Subcutaneous adipose tissue (tissue), 4 donors: ENCODE data around the gene GFOD2. TPM values are rescaled to one million over a fixed set of nuclear protein-coding genes. Genes with fewer than 3 reads are reported as not detected.

Experiments used
- CTCF ChIP-seq: fragments of 450-650 bp; IDR thresholded peaks from one replicate; pipeline ENCODE4 v1.5.1; 2016; ENCODE audit warnings: low read depth, mild to moderate bottlenecking, control low read depth, antibody characterized with exemption, moderate library complexity
- total RNA-seq, 4 donors: library from RNA; depleted of rRNA; stranded (reverse); fragments of >200 nt; gene quantifications; one replicate each; pipeline ENCODE4 v1.1.0, GENCODE V29; 2016

Gene GFOD2, protein sequence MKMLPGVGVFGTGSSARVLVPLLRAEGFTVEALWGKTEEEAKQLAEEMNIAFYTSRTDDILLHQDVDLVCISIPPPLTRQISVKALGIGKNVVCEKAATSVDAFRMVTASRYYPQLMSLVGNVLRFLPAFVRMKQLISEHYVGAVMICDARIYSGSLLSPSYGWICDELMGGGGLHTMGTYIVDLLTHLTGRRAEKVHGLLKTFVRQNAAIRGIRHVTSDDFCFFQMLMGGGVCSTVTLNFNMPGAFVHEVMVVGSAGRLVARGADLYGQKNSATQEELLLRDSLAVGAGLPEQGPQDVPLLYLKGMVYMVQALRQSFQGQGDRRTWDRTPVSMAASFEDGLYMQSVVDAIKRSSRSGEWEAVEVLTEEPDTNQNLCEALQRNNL
- 10 to 100 TPM in 3 of 4 donors, 1 to 10 TPM in 1; 9.1 to 21.1 (median 13.6) TPM for total RNA-seq

DNA sequence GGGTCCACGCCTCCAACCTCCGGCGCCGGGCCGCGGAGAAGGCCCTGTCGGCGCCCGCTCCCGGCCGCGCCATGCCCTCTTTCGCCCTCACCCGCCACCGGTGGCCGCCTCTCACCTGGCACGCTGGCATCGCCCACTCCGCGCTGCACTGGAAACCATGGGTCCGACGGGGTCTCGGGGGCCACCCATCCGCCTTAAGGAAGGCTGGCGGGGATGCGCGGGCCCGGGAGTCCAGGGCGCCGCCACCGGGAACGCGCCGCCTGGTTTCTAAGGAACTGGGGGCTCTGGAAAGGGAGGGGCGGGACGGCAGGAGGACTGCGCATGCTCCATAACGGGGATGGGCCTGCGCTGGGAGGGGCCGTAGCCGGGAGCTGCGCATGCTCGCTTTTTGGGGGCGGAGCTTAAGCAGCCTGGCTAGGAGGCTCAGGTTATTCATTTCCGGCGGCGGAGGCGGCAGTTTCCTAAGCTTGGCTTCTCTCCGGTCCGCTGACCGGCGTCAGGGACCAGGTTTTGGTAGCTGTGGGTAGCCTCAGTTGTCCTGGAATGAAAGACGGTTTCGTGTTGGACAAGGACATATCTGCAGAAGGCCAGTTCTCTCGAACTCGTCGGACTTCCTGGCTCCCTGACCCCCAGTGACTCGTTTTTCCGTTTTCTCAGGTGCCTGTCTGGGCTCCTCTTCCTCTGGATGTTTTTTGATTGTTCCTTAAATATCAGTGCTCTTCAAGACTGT lies at the start of gene GFOD2:
TSS of gene GFOD2 (minus strand) at position 269 of the 730 bp plus-strand sequence. CDS start 33,601 bp downstream, outside the sequence.
- TF ChIP-seq CTCF, result no peak

DNA sequence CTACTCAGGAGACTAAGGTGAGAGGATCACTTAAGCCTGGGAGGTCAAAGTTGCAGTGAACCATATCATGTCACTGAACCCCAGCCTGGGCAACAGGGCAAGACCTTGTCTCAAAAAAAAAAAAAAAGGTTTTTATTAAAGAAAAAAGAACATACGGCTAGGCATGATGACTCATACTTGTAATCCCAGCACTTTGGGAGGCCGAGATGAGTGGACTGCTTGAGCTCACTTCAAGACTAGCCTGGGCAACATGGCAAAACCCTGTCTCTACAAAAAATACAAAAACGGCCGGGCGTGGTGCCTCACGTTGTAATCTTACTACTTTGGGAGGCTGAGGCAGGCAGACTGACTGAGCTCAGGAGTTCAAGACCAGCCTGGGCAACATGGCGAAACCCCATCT lies 48.8 kb upstream of the GFOD2 start:
- TF ChIP-seq CTCF, result no peak

DNA sequence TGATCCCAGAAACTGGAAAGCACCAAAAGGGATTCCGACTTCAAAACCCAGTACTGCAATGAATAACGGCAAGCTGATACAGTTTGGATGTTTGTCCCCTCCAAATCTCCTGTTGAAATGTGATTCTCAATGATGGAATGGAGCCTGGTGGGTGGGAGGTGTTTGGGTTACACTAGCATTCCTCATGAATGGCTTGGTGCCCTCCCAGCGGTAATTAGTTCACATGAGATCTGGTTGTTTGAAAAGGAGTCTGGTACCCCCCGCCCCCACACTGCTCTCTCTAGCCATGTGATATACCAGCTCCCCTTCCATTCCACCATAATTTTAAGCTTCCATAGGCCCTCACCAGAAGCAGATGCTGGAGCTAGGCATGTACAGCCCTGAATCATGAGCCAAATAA lies 47.2 kb upstream of the GFOD2 start:
- TF ChIP-seq CTCF, result no peak

DNA sequence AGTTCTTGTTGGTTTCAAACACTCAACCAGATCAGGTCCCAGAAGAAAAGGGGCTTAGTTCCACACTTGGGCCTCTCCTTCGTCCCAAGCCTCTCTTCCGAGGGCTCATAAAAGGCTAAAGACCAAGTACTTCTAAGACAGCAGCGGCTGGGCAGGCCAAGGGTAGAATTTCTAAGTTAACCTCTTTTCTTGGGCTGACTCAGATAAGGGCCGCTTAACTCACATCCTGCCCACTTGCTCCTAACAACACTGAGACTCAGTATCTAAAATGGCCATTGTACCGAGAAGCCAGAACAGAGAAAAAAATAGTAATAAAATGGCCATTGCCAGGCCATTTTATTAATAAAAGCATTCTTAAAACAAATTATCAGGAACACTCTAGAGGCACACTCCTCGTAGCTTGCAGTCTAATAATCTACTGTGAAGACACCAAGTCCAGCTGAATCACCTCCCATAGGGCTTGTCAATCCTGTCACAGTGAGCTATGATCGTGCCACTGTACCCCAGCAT lies 45.1 kb upstream of the GFOD2 start:
- no peak for TF ChIP-seq CTCF

- TF ChIP-seq CTCF, result no peak
These were observed 44.0 kb upstream of the GFOD2 start for GRCh38 chr16:67763066-67763465.

DNA sequence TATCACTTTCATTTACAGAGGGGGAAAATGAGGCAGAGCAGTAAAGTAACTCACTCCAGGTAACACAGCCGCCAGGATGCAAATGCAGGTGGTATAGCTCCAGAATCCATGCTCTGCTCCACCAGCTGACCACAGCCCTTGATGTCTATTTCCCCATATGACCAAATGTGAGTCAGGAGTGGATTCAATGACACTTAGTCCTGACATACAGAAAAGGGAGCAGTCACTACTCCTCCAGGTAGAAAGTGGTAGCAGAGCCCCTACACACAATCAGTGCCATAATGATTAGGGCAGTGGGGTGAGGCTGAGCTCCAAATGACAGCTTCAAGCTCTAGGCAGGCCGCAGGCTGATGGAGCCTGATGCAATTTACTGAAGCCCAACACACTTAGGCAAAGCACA lies 43.3 kb upstream of the GFOD2 start:
- no peak for TF ChIP-seq CTCF

- no peak for TF ChIP-seq CTCF
These were observed 42.8 kb upstream of the GFOD2 start for GRCh38 chr16:67761924-67762323.
